Measurements from ENCODE around the gene C1orf21.

DNA sequence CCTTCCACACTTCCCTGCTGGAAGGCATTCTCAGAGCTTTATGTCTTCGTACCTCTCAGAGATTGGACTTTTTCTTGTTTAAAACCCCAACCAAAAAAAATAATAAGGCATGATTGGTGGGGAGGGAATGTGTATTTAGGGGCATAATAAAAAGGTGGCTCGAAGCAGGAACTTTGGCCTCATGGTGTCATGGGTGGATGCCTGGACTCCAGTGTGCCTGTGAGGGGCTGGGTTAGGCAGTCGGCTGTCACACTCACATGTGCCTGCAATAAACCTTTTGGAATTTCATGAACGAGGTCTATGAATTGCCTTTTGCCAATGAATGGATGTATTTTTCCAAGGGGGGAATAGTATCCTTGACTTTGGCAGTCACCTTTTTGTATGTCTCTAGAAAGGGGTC lies 236.6 kb downstream of the C1orf21 start:
- TF ChIP-seq CTCF (IDR thresholded peaks at IDR 0.05) (no peak), SIN3A (IDR thresholded peaks at IDR 0.05; ENCODE audit: borderline replicate concordance, insufficient read depth, low read depth, low read length) (no peak)
- TF ChIP-seq, protein P1, sequence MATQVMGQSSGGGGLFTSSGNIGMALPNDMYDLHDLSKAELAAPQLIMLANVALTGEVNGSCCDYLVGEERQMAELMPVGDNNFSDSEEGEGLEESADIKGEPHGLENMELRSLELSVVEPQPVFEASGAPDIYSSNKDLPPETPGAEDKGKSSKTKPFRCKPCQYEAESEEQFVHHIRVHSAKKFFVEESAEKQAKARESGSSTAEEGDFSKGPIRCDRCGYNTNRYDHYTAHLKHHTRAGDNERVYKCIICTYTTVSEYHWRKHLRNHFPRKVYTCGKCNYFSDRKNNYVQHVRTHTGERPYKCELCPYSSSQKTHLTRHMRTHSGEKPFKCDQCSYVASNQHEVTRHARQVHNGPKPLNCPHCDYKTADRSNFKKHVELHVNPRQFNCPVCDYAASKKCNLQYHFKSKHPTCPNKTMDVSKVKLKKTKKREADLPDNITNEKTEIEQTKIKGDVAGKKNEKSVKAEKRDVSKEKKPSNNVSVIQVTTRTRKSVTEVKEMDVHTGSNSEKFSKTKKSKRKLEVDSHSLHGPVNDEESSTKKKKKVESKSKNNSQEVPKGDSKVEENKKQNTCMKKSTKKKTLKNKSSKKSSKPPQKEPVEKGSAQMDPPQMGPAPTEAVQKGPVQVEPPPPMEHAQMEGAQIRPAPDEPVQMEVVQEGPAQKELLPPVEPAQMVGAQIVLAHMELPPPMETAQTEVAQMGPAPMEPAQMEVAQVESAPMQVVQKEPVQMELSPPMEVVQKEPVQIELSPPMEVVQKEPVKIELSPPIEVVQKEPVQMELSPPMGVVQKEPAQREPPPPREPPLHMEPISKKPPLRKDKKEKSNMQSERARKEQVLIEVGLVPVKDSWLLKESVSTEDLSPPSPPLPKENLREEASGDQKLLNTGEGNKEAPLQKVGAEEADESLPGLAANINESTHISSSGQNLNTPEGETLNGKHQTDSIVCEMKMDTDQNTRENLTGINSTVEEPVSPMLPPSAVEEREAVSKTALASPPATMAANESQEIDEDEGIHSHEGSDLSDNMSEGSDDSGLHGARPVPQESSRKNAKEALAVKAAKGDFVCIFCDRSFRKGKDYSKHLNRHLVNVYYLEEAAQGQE (IDR thresholded peaks at IDR 0.05; ENCODE audit: insufficient read depth in 1 of 2, low read depth in 2 of 2, low read length in 1 of 2): no peak

All from Panc1 (cell line).